Neural progenitor cell (in vitro differentiated cells): ENCODE results near the gene TRAPPC5. TPM values are rescaled to one million over a fixed set of nuclear protein-coding genes. Genes with fewer than 3 reads are reported as not detected.

ENCODE experiments used
- DNase-seq: peaks from one replicate; pipeline ENCODE4 v3.0.0-alpha.2; 2016; ENCODE audit warnings: low spot score
- H2AFZ ChIP-seq: fragments of 200-600 bp; sonication (generic); replicated peaks from 2 replicates; pipeline ENCODE4 v1.6.1; 2016; ENCODE audit warnings: antibody characterized with exemption
- H3F3A ChIP-seq: fragments of 200-600 bp; sonication (generic); 2 replicates; pipeline ENCODE4 v1.6.1; 2016; ENCODE audit warnings: antibody characterized with exemption, low read depth
- H3K27ac ChIP-seq: fragments of 200-600 bp; sonication (generic); 2 replicates; pipeline ENCODE4 v1.5.1; 2016; ENCODE audit warnings: mild to moderate bottlenecking
- H3K27me3 ChIP-seq: fragments of 200-600 bp; sonication (generic); 2 replicates; pipeline ENCODE4 v1.6.1; 2016; ENCODE audit warnings: mild to moderate bottlenecking, moderate library complexity
- H3K36me3 ChIP-seq: fragments of 200-600 bp; sonication (generic); 2 replicates; pipeline ENCODE4 v1.5.1; 2016
- H3K4me1 ChIP-seq: fragments of 200-600 bp; sonication (generic); 2 replicates; pipeline ENCODE4 v1.6.1; 2016; ENCODE audit warnings: mixed run types
- H3K4me2 ChIP-seq: fragments of 200-600 bp; sonication (generic); 2 replicates; pipeline ENCODE4 v1.6.1; 2016
- H3K4me3 ChIP-seq: fragments of 200-600 bp; sonication (generic); 2 replicates; pipeline ENCODE4 v1.5.1; 2016
- H3K79me2 ChIP-seq: fragments of 200-600 bp; sonication (generic); 2 replicates; pipeline ENCODE4 v1.6.1; 2016; ENCODE audit warnings: low read depth
- H3K9ac ChIP-seq: fragments of 200-600 bp; sonication (generic); 2 replicates; pipeline ENCODE4 v1.6.1; 2016
- H3K9me3 ChIP-seq: fragments of 200-600 bp; sonication (generic); 2 replicates; pipeline ENCODE4 v1.5.1; 2016; ENCODE audit warnings: low read depth
- H4K20me1 ChIP-seq: fragments of 200-600 bp; sonication (generic); 2 replicates; pipeline ENCODE4 v1.6.1; 2016; ENCODE audit warnings: low read depth
- H3K27ac Mint-ChIP-seq: 3 replicates; pipeline ENCODE4 v1.8.0; 2021; ENCODE audit warnings: mixed read lengths
- H3K27me3 Mint-ChIP-seq: 2 replicates; pipeline ENCODE4 v1.8.0; 2022; ENCODE audit warnings: low read depth, mild to moderate bottlenecking, inconsistent platforms, moderate library complexity, mixed read lengths; ENCODE audit not compliant: insufficient read depth
- H3K36me3 Mint-ChIP-seq: 3 replicates; pipeline ENCODE4 v1.8.0; 2021; ENCODE audit warnings: mixed read lengths
- H3K4me1 Mint-ChIP-seq: 3 replicates; pipeline ENCODE4 v1.8.0; 2021; ENCODE audit warnings: mixed read lengths
- H3K4me3 Mint-ChIP-seq: 3 replicates; pipeline ENCODE4 v1.8.0; 2021; ENCODE audit warnings: mild to moderate bottlenecking, moderate library complexity, mixed read lengths
- H3K9me3 Mint-ChIP-seq: 3 replicates; pipeline ENCODE4 v1.8.0; 2020; ENCODE audit warnings: mixed read lengths
- CTCF ChIP-seq: fragments of 200-600 bp; sonication (generic); IDR thresholded peaks from 2 replicates; pipeline ENCODE4 v1.5.1; 2017; ENCODE audit warnings: antibody characterized with exemption, mild to moderate bottlenecking
- EZH2 ChIP-seq: fragments of 200-600 bp; sonication (generic); IDR thresholded peaks from 2 replicates; pipeline ENCODE4 v1.6.1; 2017; ENCODE audit warnings: antibody characterized with exemption, mild to moderate bottlenecking, moderate library complexity
- EZH2phosphoT487 ChIP-seq: fragments of 200-600 bp; sonication (generic); IDR thresholded peaks from 2 replicates; pipeline ENCODE4 v1.6.1; 2017; ENCODE audit warnings: antibody characterized with exemption
- total RNA-seq: library from RNA; depleted of rRNA; stranded (reverse); fragments of >200 nt; gene quantifications from 2 replicates; pipeline ENCODE4 v1.2.3, GENCODE V29; 2015; ENCODE audit warnings: low replicate concordance

The TRAPPC5 gene
- total RNA-seq, 1 donor from 2014 or later = 24.4 TPM

- peaks cover 9% of the 10 kb centered on the region for H3K4me1 Mint-ChIP-seq
Measured at GRCh38 chr19:7676376-7676775, 4.3 kb upstream of the TRAPPC5 start.

GRCh38 chr19:7676854-7677253 lies 3.8 kb upstream of the TRAPPC5 start, which contains the start of gene MCEMP1:
TSS of gene MCEMP1 (plus strand) at chr19:7677090. CDS start at chr19:7677121, 31 bp downstream.
- Mint-ChIP-seq H3K4me1 (peaks cover 12% of the 10 kb centered on the region), H3K36me3 (no peaks in the 10 kb centered on the region), H3K27me3 (peaks cover 37% of the 10 kb centered on the region), H3K4me3 (no peak within 1 kb of the TSS), H3K9me3 (peaks cover 2% of the 10 kb centered on the region), H3K27ac (no peak within 1 kb of the TSS)
- Histone ChIP-seq H3K4me3 (no peak within 1 kb of the TSS), H2AFZ (no peak within 1 kb of the TSS), H3K27ac (no peak within 1 kb of the TSS), H3K9me3 (no peaks in the 10 kb centered on the region), H3K4me1 (no peaks in the 10 kb centered on the region), H3K4me2 (no peak within 1 kb of the TSS), H4K20me1 (peaks cover under 1% of the 10 kb centered on the region), H3K36me3 (no peaks in the 10 kb centered on the region), H3F3A (no peaks in the 10 kb centered on the region), H3K27me3 (peaks cover 83% of the 10 kb centered on the region), H3K9ac (no peak within 1 kb of the TSS), H3K79me2 (peaks cover 11% of the 10 kb centered on the region)
- no peak for DNase-seq
- TF ChIP-seq EZH2phosphoT487 (no peak), EZH2 (no peak), CTCF (no peak)

More at GRCh38 chr19:7676376-7676775, 4.3 kb upstream of the TRAPPC5 start:
- no peak overlapping the region for H3K27ac ChIP-seq
- no peak overlapping the region for H3K27ac Mint-ChIP-seq
- no peaks in the 10 kb centered on the region for H4K20me1 ChIP-seq
- H3K36me3 ChIP-seq = no peaks in the 10 kb centered on the region
- no peak overlapping the region for H2AFZ ChIP-seq
- no peak overlapping the region for H3K9ac ChIP-seq
- H3K27me3 ChIP-seq = peaks cover 88% of the 10 kb centered on the region
- peaks cover 6% of the 10 kb centered on the region for H3K79me2 ChIP-seq
- TF ChIP-seq CTCF = no peak
- no peak for TF ChIP-seq EZH2
- H3K4me2 ChIP-seq = no peak overlapping the region
- no peak for DNase-seq
- H3K36me3 Mint-ChIP-seq = no peaks in the 10 kb centered on the region
- peaks cover 2% of the 10 kb centered on the region for H3K9me3 Mint-ChIP-seq
- no peaks in the 10 kb centered on the region for H3K4me1 ChIP-seq
- no peaks in the 10 kb centered on the region for H3F3A ChIP-seq
- peaks cover 42% of the 10 kb centered on the region for H3K27me3 Mint-ChIP-seq
- H3K9me3 ChIP-seq = no peaks in the 10 kb centered on the region
- H3K4me3 ChIP-seq = no peak overlapping the region
- H3K4me3 Mint-ChIP-seq = no peak overlapping the region

GRCh38 chr19:7677669-7678311 lies 2.8 kb upstream of the TRAPPC5 start:
- no peak overlapping the region for H3K9ac ChIP-seq
- H3K4me2 ChIP-seq = no peak overlapping the region
- H3K4me3 Mint-ChIP-seq = no peak overlapping the region
- peaks cover 13% of the 10 kb centered on the region for H3K4me1 Mint-ChIP-seq
- no peak overlapping the region for H3K4me3 ChIP-seq
- no peak overlapping the region for H3K27ac Mint-ChIP-seq
- peaks cover 8% of the 10 kb centered on the region for H4K20me1 ChIP-seq
- H3K36me3 Mint-ChIP-seq = peaks cover 1% of the 10 kb centered on the region
- H3K9me3 Mint-ChIP-seq = peaks cover 2% of the 10 kb centered on the region
- peaks cover 14% of the 10 kb centered on the region for H3K79me2 ChIP-seq
- no peak overlapping the region for H3K27ac ChIP-seq
- DNase-seq = no peak
- TF ChIP-seq EZH2 = no peak
- TF ChIP-seq CTCF = no peak
- no peak for TF ChIP-seq EZH2phosphoT487
- no peaks in the 10 kb centered on the region for H3K36me3 ChIP-seq
- H3F3A ChIP-seq = no peaks in the 10 kb centered on the region
- H3K27me3 Mint-ChIP-seq = peaks cover 32% of the 10 kb centered on the region
- no peaks in the 10 kb centered on the region for H3K4me1 ChIP-seq
- no peaks in the 10 kb centered on the region for H3K9me3 ChIP-seq
- no peak overlapping the region for H2AFZ ChIP-seq
- peaks cover 73% of the 10 kb centered on the region for H3K27me3 ChIP-seq
